NCI-H526 (cell line): ENCODE measurements around the gene AFMID.
"Not testable (repeated sequence)": the region's sequence is repeated elsewhere in the genome, so short reads cannot be mapped to it uniquely, and the experiment has no call there.

Source experiments
- DNase-seq, 2 experiments: peaks; one replicate each; lab custom pipeline; 2025; lab: John Stamatoyannopoulos, UW

Gene AFMID

GRCh38 chr17:78223765-78224164 is 36.6 kb downstream of the AFMID start:
- DNase-seq, result no peak

- no peak for DNase-seq
Observed at GRCh38 chr17:78224231-78225087, 37.3 kb downstream of the AFMID start.

GRCh38 chr17:78225088-78225865 is 38.1 kb downstream of the AFMID start:
- no peak for DNase-seq

GRCh38 chr17:78226055-78226758 is 39.0 kb downstream of the AFMID start:
- DNase-seq, result no peak

- peak in 1 of 2 experiments; percentile 23 for DNase-seq
Observed at GRCh38 chr17:78226759-78227454, 39.7 kb downstream of the AFMID start.

GRCh38 chr17:78227455-78227916 is 40.3 kb downstream of the AFMID start:
- DNase-seq, result no peak

- DNase-seq, result no peak
Observed at GRCh38 chr17:78228176-78228575, 41.0 kb downstream of the AFMID start.

- no peak for DNase-seq
Observed at GRCh38 chr17:78230252-78230962, 43.2 kb downstream of the AFMID start.

- no peak for DNase-seq
Observed at GRCh38 chr17:78230996-78231935, 44.1 kb downstream of the AFMID start, which contains the start of gene TMEM235. TMEM235 (plus strand) TSS chr17:78231631; CDS start chr17:78232024, 393 bp downstream.

- DNase-seq, result peak in 1 of 2 experiments; percentile 63
Observed at GRCh38 chr17:78231991-78232858, 45.1 kb downstream of the AFMID start.

- DNase-seq, result no peak
Observed at GRCh38 chr17:78232859-78233173, 45.7 kb downstream of the AFMID start.

- DNase-seq, result no peak
Observed at GRCh38 chr17:78233678-78234077, 46.5 kb downstream of the AFMID start.

GRCh38 chr17:78234261-78234865 is 47.2 kb downstream of the AFMID start:
- DNase-seq, result no peak

GRCh38 chr17:78235022-78235421 is 47.9 kb downstream of the AFMID start:
- DNase-seq, result not testable (repeated sequence)

- no peak for DNase-seq
Observed at GRCh38 chr17:78235885-78236284, 48.7 kb downstream of the AFMID start.

- DNase-seq, result no peak
Observed at GRCh38 chr17:78236362-78237127, 49.4 kb downstream of the AFMID start.

GRCh38 chr17:78237401-78238012 is 50.3 kb downstream of the AFMID start:
- DNase-seq, result no peak
